Adrenal gland (tissue), 19 donors: Measurements from ENCODE around the gene SPINDOC. TPM values are rescaled to one million over a fixed set of nuclear protein-coding genes. Genes with fewer than 3 reads are reported as not detected.
A peak's percentile ranks its signal among the peaks of the same experiment; 100 is the strongest.

Source experiments
- DNase-seq, 7 donors: peaks; one replicate each; pipeline ENCODE4 v3.0.0-alpha.2; 2019 to 2020
- H3K27ac ChIP-seq, 5 donors: fragments of 200-600 bp; sonication (generic) in 4 of 5; 1 replicate in 3 of 5; 2 replicates in 2 of 5; pipeline versions ENCODE4 v1.5.1 to v1.8.0; 2016 to 2020; ENCODE audit warnings: mild to moderate bottlenecking in 1 of 5
- H3K27me3 ChIP-seq: fragments of 200-600 bp; 2 replicates; pipeline ENCODE4 v1.8.0; 2021
- H3K36me3 ChIP-seq, 2 donors: fragments of 200-600 bp; replicated peaks in 1 of 2; 1 replicate in 1 of 2; 2 replicates in 1 of 2; pipeline versions ENCODE4 v1.5.1 to v1.8.0; 2018 to 2022
- H3K4me1 ChIP-seq, 2 donors: fragments of 200-600 bp; replicated peaks in 1 of 2; 1 replicate in 1 of 2; 2 replicates in 1 of 2; pipeline versions ENCODE4 v1.5.1 to v1.8.0; 2018 to 2021
- H3K4me3 ChIP-seq, 4 donors: fragments of 200-600 bp; sonication (generic) in 3 of 4; one replicate each; pipeline ENCODE4 v1.5.1; 2016 to 2018
- H3K9me3 ChIP-seq, 3 donors: fragments of 200-600 bp; sonication (generic) in 1 of 3; replicated peaks in 1 of 3; 1 replicate in 2 of 3; 2 replicates in 1 of 3; pipeline versions ENCODE4 v1.5.1 to v1.8.0; 2016 to 2021
- CTCF ChIP-seq, 6 experiments: fragments of 450-650 bp in 4 of 6; fragments of 200-600 bp in 2 of 6; sonication (generic) in 1 of 6; IDR thresholded peaks; 1 replicate in 5 of 6; 2 replicates in 1 of 6; pipeline versions ENCODE4 v1.5.1 to v1.8.0; 2016 to 2021; ENCODE audit warnings: antibody characterized with exemption in 6 of 6, mild to moderate bottlenecking in 2 of 6, moderate library complexity in 1 of 6
- POLR2A ChIP-seq, 2 donors: fragments of 450-650 bp; IDR thresholded peaks; one replicate each; pipeline ENCODE4 v1.6.1; 2017; ENCODE audit warnings: antibody characterized with exemption in 2 of 2, mild to moderate bottlenecking in 2 of 2, moderate library complexity in 1 of 2
- WGBS, 4 donors: extraction: QIAGEN DNeasy Blood & Tissue Kit in 2 of 4; methylation state at CpG; one replicate each; pipeline versions ENCODE4 v1.1.5 to v1.1.7; 2013 to 2017; 5-methylcytosine and 5-hydroxymethylcytosine counted together
- intact Hi-C, 2 donors: fragments of 100-400 bp; cut with DNase I; formaldehyde crosslinking; loops; one replicate each; pipeline versions ENCODE4 v1.14.1 to v1.15.0; 2022 to 2023
- long read RNA-seq, 10 donors: library from polyadenylated mRNA in 3 of 10; unstranded in 2 of 10; stranded (forward) in 1 of 10; transcript quantifications; one replicate each; pipeline ENCODE4 v2.0.0 and lab custom pipeline, GENCODE V29; 2021 to 2026
- polyA plus RNA-seq, 3 donors: library from polyadenylated mRNA; stranded (reverse); fragments of 200-250 nt in 2 of 3; fragments of 350-450 nt in 1 of 3; fragmentation: Illumina TruSeq in 1 of 3; extraction: RNeasy Lipid Tissue Mini Kit (QIAGEN cat#74804) in 1 of 3; gene quantifications; one replicate each; pipeline ENCODE4 v1.2.3, GENCODE V29; 2013 to 2014
- total RNA-seq, 9 donors: library from RNA; depleted of rRNA in 4 of 9; stranded (reverse); fragments of >200 nt in 4 of 9; fragments of 120-200 nt in 1 of 9; fragmentation: NEBNext Ultra II Directional in 1 of 9; extraction: Animal tissue kit (Norgen Biotek cat#: 25700) in 1 of 9; gene quantifications; one replicate each; pipeline versions ENCODE4 v1.1.0 to v1.2.4, GENCODE V29; 2013 to 2023
- donor health status: healthy with polysubstance abuse.
- donor health status: Bipolar disorder and iron deficiency.
- donor health status: DM: yes; HTN: yes; CAD: no.
- donor health status: DM: no; HTN: no; CAD: no.
- donor health status: DM: no; HTN: no; CAD: no.
- donor health status: DM: yes; HTN: yes; CAD: no.

The SPINDOC gene
- total RNA-seq (10 to 100 TPM in 8 of 9 donors, 1 to 10 TPM in 1; 9.3 to 18.1 (median 11.0) TPM), polyA plus RNA-seq (10 to 100 TPM in 1 of 3 donors, 1 to 10 TPM in 2; 4.5 to 19.2 (median 9.8) TPM)
- long read RNA-seq, donor 1, partial matches to known transcripts, result 13 of 15 reads
- long read RNA-seq, donor 1, other reads (novel, unspliced or antisense), result 0 of 15 reads
- long read RNA-seq, donor 2, partial matches to known transcripts, result 0 of 4 reads
- long read RNA-seq, donor 2, other reads (novel, unspliced or antisense), result 0 of 4 reads
- long read RNA-seq, donor 3, partial matches to known transcripts, result 0 of 2 reads
- long read RNA-seq, donor 3, other reads (novel, unspliced or antisense), result 0 of 2 reads
- long read RNA-seq, donor 4, result 0 reads
- long read RNA-seq, donor 5, partial matches to known transcripts, result 0 of 4 reads
- long read RNA-seq, donor 5, other reads (novel, unspliced or antisense), result 0 of 4 reads
- long read RNA-seq, donor 6, result 0 reads
- long read RNA-seq, donor 7, partial matches to known transcripts, result 0 of 2 reads
- long read RNA-seq, donor 7, other reads (novel, unspliced or antisense), result 0 of 2 reads
- long read RNA-seq, donor 8, transcript SPINDOC-201 (6 exons, 2,024 nt), result major isoform, 9 of 9 reads
- long read RNA-seq, donor 8, partial matches to known transcripts, result 0 of 9 reads
- long read RNA-seq, donor 8, other reads (novel, unspliced or antisense), result 0 of 9 reads
- long read RNA-seq, donor 9, partial matches to known transcripts, result 0 of 2 reads
- long read RNA-seq, donor 9, other reads (novel, unspliced or antisense), result 0 of 2 reads
- long read RNA-seq, donor 10, transcript SPINDOC-201 (6 exons, 2,024 nt), result major isoform, 7 of 12 reads
- long read RNA-seq, donor 10, partial matches to known transcripts, result 5 of 12 reads
- long read RNA-seq, donor 10, other reads (novel, unspliced or antisense), result 0 of 12 reads

- Histone ChIP-seq H3K27ac (peak within 1 kb of the TSS in 4 of 5 donors; percentile 22 to 80 (median 48)), H3K9me3 (no peaks in the 10 kb centered on the region), H3K27me3 (no peaks in the 10 kb centered on the region), H3K4me1 (peaks cover 0 to 24% of the 10 kb centered on the region in 2 donors), H3K36me3 (peaks cover 0 to 6% of the 10 kb centered on the region in 2 donors), H3K4me3 (peak within 1 kb of the TSS; percentile 54 to 88 (median 62))
- intact Hi-C loops, result no loop called here
- peak; percentile 60 to 84 (median 79) for DNase-seq
- no peak for TF ChIP-seq CTCF (IDR thresholded peaks at IDR 0.05)
- TF ChIP-seq POLR2A (IDR thresholded peaks at IDR 0.05), result peak; percentile 39 to 49
- 0 to 1% (median 0%) methylated on average over 5 to 50 of the region's 65 CpGs for WGBS, 4 donors
Observed at GRCh38 chr11:63813035-63813562, at the start of gene SPINDOC. Gene SPINDOC (plus strand): TSS chr11:63813456. CDS start chr11:63813687, 231 bp downstream.

- WGBS, 4 donors, result 40 to 51% (median 47%) methylated on average over 18 to 82 of the region's 82 CpGs
- Histone ChIP-seq H3K9me3 (no peaks in the 10 kb centered on the region), H3K36me3 (peaks cover 0 to 3% of the 10 kb centered on the region in 2 donors), H3K27me3 (no peaks in the 10 kb centered on the region), H3K27ac (peak overlapping the region in 3 of 5 donors; percentile 33 to 71 (median 60)), H3K4me3 (peak overlapping the region in 2 of 4 donors; percentile 43 to 56), H3K4me1 (peaks cover 28 to 41% of the 10 kb centered on the region in 2 donors)
- no peak for TF ChIP-seq CTCF (IDR thresholded peaks at IDR 0.05)
- no peak for TF ChIP-seq POLR2A (IDR thresholded peaks at IDR 0.05)
- DNase-seq, result peak; percentile 41 to 68 (median 56)
- intact Hi-C loops, result loop anchor here in 1 of 2 donors (10.0 kb wide), 1 partner anchor 181 kb away; no protein-coding TSS in a partner anchor
Observed at GRCh38 chr11:63763496-63764339, 49.5 kb upstream of the SPINDOC start.

- Histone ChIP-seq H3K36me3 (no peaks in the 10 kb centered on the region), H3K4me3 (peak overlapping the region in 1 of 4 donors; percentile 56), H3K27ac (peak overlapping the region in 3 of 5 donors; percentile 13 to 71 (median 33)), H3K9me3 (no peaks in the 10 kb centered on the region), H3K4me1 (peaks cover 31 to 43% of the 10 kb centered on the region in 2 donors), H3K27me3 (no peaks in the 10 kb centered on the region)
- TF ChIP-seq POLR2A (IDR thresholded peaks at IDR 0.05) (no peak), CTCF (IDR thresholded peaks at IDR 0.05) (no peak)
- intact Hi-C loops, result loop anchor here in 1 of 2 donors (10.0 kb wide), 1 partner anchor 180 kb away; no protein-coding TSS in a partner anchor
- WGBS, 4 donors, result 64 to 84% (median 68%) methylated on average over 3 to 23 of the region's 23 CpGs
- peak in 2 of 7 donors; percentile 17 to 25 for DNase-seq
Observed at GRCh38 chr11:63764340-63764678, 48.9 kb upstream of the SPINDOC start.
